Fibroblast of lung (primary cell): Measurements from ENCODE around the gene ACOD1.

ENCODE experiments used
- EZH2 ChIP-seq: IDR thresholded peaks from 2 replicates; pipeline ENCODE4 v1.5.1; 2012; ENCODE audit warnings: low read length, control low read depth, mild to moderate bottlenecking; ENCODE audit errors: missing control alignments
- TF ChIP-seq, protein P1 (sequence below), 2 donors: IDR thresholded peaks in 1 of 2; conservative IDR thresholded peaks in 1 of 2; 1 replicate in 1 of 2; 2 replicates in 1 of 2; pipeline ENCODE4 v1.5.1; 2011 to 2012; ENCODE audit warnings: low read length in 2 of 2, control low read depth in 1 of 2, inconsistent platforms in 1 of 2, low read depth in 1 of 2, mild to moderate bottlenecking in 1 of 2

DNA sequence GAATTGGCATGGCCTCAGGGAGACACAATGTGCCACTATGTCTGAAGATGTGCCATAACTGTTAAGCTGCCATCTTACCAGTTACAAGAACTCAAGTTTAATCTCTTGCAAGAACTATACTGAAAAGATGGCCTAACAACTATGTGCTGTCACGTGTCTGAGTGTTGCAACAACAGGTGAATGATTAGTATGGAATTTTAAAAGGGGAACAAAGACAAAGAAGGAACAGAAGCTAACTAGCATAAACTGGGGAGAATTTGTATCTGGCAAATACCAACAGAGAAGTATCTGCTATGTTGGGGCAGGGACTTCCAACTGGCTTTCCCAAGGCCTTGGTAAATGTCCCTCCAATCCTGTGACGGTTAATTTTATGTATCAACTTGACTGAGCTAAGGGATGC, 11.5 kb upstream of the ACOD1 start:
- TF ChIP-seq EZH2 = no peak
- TF ChIP-seq, protein P1, sequence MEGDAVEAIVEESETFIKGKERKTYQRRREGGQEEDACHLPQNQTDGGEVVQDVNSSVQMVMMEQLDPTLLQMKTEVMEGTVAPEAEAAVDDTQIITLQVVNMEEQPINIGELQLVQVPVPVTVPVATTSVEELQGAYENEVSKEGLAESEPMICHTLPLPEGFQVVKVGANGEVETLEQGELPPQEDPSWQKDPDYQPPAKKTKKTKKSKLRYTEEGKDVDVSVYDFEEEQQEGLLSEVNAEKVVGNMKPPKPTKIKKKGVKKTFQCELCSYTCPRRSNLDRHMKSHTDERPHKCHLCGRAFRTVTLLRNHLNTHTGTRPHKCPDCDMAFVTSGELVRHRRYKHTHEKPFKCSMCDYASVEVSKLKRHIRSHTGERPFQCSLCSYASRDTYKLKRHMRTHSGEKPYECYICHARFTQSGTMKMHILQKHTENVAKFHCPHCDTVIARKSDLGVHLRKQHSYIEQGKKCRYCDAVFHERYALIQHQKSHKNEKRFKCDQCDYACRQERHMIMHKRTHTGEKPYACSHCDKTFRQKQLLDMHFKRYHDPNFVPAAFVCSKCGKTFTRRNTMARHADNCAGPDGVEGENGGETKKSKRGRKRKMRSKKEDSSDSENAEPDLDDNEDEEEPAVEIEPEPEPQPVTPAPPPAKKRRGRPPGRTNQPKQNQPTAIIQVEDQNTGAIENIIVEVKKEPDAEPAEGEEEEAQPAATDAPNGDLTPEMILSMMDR (conservative IDR thresholded peaks at IDR 0.05 in 1 of 2, IDR thresholded peaks at IDR 0.05 in 1 of 2; ENCODE audit: low read depth in 1 of 2, low read length in 2 of 2) = no peak
